Activated CD4-positive, alpha-beta T cell treated with anti-CD3 and anti-CD28 coated beads for 36 hours (primary cell): ENCODE measurements around the gene AACS. TPM values are rescaled to one million over a fixed set of nuclear protein-coding genes. Genes with fewer than 3 reads are reported as not detected.

Experiments
- ATAC-seq: fragments of 200-7000 bp; cut with Tn5 transposase; one replicate; pipeline ENCODE4 v1.10.0; 2021; ENCODE audit warnings: mild to moderate bottlenecking, moderate library complexity
- CTCF ChIA-PET: fragments of 350-600 bp; sonication (Branson Sonifier 250); formaldehyde crosslinking; loops from one replicate; lab custom pipeline; 2021; ENCODE audit warnings: antibody characterized with exemption; lab: Charles Lee
- POLR2A ChIA-PET: fragments of 350-600 bp; sonication (Branson Sonifier 250); formaldehyde crosslinking; loops from one replicate; lab custom pipeline; 2021; ENCODE audit warnings: antibody characterized with exemption, inconsistent platforms; lab: Charles Lee
- DNase-seq: peaks from one replicate; pipeline ENCODE4 v3.0.0-alpha.2; 2020
- H3K27ac Mint-ChIP-seq: one replicate; pipeline ENCODE4 v1.8.0; 2021; ENCODE audit warnings: mixed read lengths
- H3K27me3 Mint-ChIP-seq: one replicate; pipeline ENCODE4 v1.8.0; 2021; ENCODE audit warnings: mixed read lengths
- H3K36me3 Mint-ChIP-seq: one replicate; pipeline ENCODE4 v1.8.0; 2021; ENCODE audit warnings: low read depth, mixed read lengths
- H3K4me1 Mint-ChIP-seq: one replicate; pipeline ENCODE4 v1.8.0; 2021; ENCODE audit warnings: mixed read lengths
- H3K4me3 Mint-ChIP-seq: one replicate; pipeline ENCODE4 v1.8.0; 2021; ENCODE audit warnings: mild to moderate bottlenecking, moderate library complexity, mixed read lengths
- H3K9me3 Mint-ChIP-seq: one replicate; pipeline ENCODE4 v1.8.0; 2021; ENCODE audit warnings: low read depth, mixed read lengths
- intact Hi-C, 2 experiments: fragments of 100-400 bp; cut with DNase I in 1 of 2; cut with micrococcal nuclease in 1 of 2; formaldehyde crosslinking; loops; one replicate each; pipeline versions ENCODE4 v1.14.2 to v1.15.1; 2022 to 2024; cut with DNase I, micrococcal nuclease
- total RNA-seq, 2 experiments: library from RNA; stranded (reverse); gene quantifications; one replicate each; pipeline ENCODE4 v1.2.3, GENCODE V29; 2021

Gene AACS
- total RNA-seq, 2 experiments from 2014 or later = 13.9 to 16.6 TPM

GRCh38 chr12:125187780-125188741 is 122.8 kb downstream of the AACS start:
- no peak overlapping the region for H3K27ac Mint-ChIP-seq
- H3K27me3 Mint-ChIP-seq = peaks cover 57% of the 10 kb centered on the region
- intact Hi-C loops = loop anchor here (10.0 kb wide), 3 partner anchors 283 to 1687 kb away; no protein-coding TSS in a partner anchor
- POLR2A ChIA-PET = no interaction called here
- no peak overlapping the region for H3K4me3 Mint-ChIP-seq
- H3K36me3 Mint-ChIP-seq = no peaks in the 10 kb centered on the region
- CTCF ChIA-PET = interaction anchor here (0.7 to 1.4 kb wide), 4 partner anchors 11 to 215 kb away, joined by 3 to 6 read pairs (median 4); no protein-coding TSS in a partner anchor
- no peak for ATAC-seq
- no peak for DNase-seq
- H3K4me1 Mint-ChIP-seq = peaks cover 5% of the 10 kb centered on the region
- H3K9me3 Mint-ChIP-seq = no peaks in the 10 kb centered on the region

- Mint-ChIP-seq H3K9me3 (no peaks in the 10 kb centered on the region), H3K4me3 (no peak overlapping the region), H3K27me3 (peaks cover 57% of the 10 kb centered on the region), H3K36me3 (no peaks in the 10 kb centered on the region), H3K4me1 (peaks cover 2% of the 10 kb centered on the region), H3K27ac (no peak overlapping the region)
- no peak for DNase-seq
- POLR2A ChIA-PET = no interaction called here
- CTCF ChIA-PET = interaction anchor here (0.7 to 1.4 kb wide), 2 partner anchors 12 to 214 kb away, joined by 3 to 6 read pairs; no protein-coding TSS in a partner anchor
- intact Hi-C loops = loop anchor here (10.0 kb wide), 3 partner anchors 284 to 1686 kb away; no protein-coding TSS in a partner anchor
- ATAC-seq = no peak
These were observed 123.8 kb downstream of the AACS start for GRCh38 chr12:125189015-125189414.

- intact Hi-C loops = loop anchor here (10.0 kb wide), 3 partner anchors 285 to 1685 kb away; no protein-coding TSS in a partner anchor
- ATAC-seq (no peak), DNase-seq (no peak)
- peaks cover 2% of the 10 kb centered on the region for H3K4me1 Mint-ChIP-seq
- H3K27ac Mint-ChIP-seq = no peak overlapping the region
- H3K27me3 Mint-ChIP-seq = peaks cover 56% of the 10 kb centered on the region
- no peak overlapping the region for H3K4me3 Mint-ChIP-seq
- H3K9me3 Mint-ChIP-seq = no peaks in the 10 kb centered on the region
- ChIA-PET CTCF (interaction anchor here (1.4 kb wide), 1 partner anchor 214 kb away, joined by 6 read pairs; no protein-coding TSS in a partner anchor), POLR2A (no interaction called here)
- H3K36me3 Mint-ChIP-seq = no peaks in the 10 kb centered on the region
These were observed 124.3 kb downstream of the AACS start for GRCh38 chr12:125189502-125189901.

- intact Hi-C loops = no loop called here
- CTCF ChIA-PET = no interaction called here
- DNase-seq (no peak), ATAC-seq (no peak)
- H3K36me3 Mint-ChIP-seq = no peaks in the 10 kb centered on the region
- POLR2A ChIA-PET = no interaction called here
- no peaks in the 10 kb centered on the region for H3K9me3 Mint-ChIP-seq
- H3K27ac Mint-ChIP-seq = no peak overlapping the region
- no peak overlapping the region for H3K4me3 Mint-ChIP-seq
- no peaks in the 10 kb centered on the region for H3K4me1 Mint-ChIP-seq
- H3K27me3 Mint-ChIP-seq = peaks cover 56% of the 10 kb centered on the region
These were observed 126.3 kb downstream of the AACS start for GRCh38 chr12:125191361-125192087.

GRCh38 chr12:125192690-125193221 is 127.5 kb downstream of the AACS start:
- DNase-seq (no peak), ATAC-seq (no peak)
- CTCF ChIA-PET = interaction anchor here (1.1 kb wide), 1 partner anchor 12 kb away, joined by 3 read pairs; no protein-coding TSS in a partner anchor
- H3K27ac Mint-ChIP-seq = no peak overlapping the region
- no peaks in the 10 kb centered on the region for H3K4me1 Mint-ChIP-seq
- no peaks in the 10 kb centered on the region for H3K36me3 Mint-ChIP-seq
- no peak overlapping the region for H3K4me3 Mint-ChIP-seq
- POLR2A ChIA-PET = no interaction called here
- intact Hi-C loops = no loop called here
- peaks cover 52% of the 10 kb centered on the region for H3K27me3 Mint-ChIP-seq
- H3K9me3 Mint-ChIP-seq = no peaks in the 10 kb centered on the region

Other genes with a start within 250 kb of the AACS start
- gene SCARB1, start 201.6 kb upstream of the AACS start, total RNA-seq = 10 to 100 TPM; 22.9 to 24.1 TPM
- gene UBC, start 150.8 kb upstream of the AACS start, total RNA-seq = 100 to 1,000 TPM; 809 to 936 TPM
- gene DHX37, start 76.3 kb upstream of the AACS start, total RNA-seq = 10 to 100 TPM; 28.8 to 32.4 TPM
- 10 to 100 TPM; 18.6 to 26.2 TPM for gene BRI3BP, start 71.8 kb upstream of the AACS start, total RNA-seq
- not detected for gene TMEM132B, start 121.0 kb downstream of the AACS start, total RNA-seq